Measurements from ENCODE around the gene PLAGL1.
"Not testable (repeated sequence)": the region's sequence is repeated elsewhere in the genome, so short reads cannot be mapped to it uniquely, and the experiment has no call there.

PLAGL1 gene

DNA sequence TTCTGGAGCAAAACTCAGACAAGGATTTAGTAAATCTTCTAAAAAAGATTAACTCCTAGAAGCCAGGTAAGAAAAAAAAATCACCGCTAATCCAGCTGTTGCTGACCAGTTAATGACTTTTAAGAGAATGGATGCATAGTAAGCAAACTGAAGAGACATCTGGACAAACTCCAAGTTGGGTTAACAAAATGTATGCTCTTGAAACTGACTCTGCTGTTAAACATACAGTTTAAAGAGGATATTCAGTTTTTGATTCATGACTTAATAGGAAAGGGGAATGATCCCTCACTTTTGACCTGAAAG lies 70.4 kb downstream of the PLAGL1 start:
- peak; percentile 11 for DNase-seq (ENCODE audit: low read depth)

DNA sequence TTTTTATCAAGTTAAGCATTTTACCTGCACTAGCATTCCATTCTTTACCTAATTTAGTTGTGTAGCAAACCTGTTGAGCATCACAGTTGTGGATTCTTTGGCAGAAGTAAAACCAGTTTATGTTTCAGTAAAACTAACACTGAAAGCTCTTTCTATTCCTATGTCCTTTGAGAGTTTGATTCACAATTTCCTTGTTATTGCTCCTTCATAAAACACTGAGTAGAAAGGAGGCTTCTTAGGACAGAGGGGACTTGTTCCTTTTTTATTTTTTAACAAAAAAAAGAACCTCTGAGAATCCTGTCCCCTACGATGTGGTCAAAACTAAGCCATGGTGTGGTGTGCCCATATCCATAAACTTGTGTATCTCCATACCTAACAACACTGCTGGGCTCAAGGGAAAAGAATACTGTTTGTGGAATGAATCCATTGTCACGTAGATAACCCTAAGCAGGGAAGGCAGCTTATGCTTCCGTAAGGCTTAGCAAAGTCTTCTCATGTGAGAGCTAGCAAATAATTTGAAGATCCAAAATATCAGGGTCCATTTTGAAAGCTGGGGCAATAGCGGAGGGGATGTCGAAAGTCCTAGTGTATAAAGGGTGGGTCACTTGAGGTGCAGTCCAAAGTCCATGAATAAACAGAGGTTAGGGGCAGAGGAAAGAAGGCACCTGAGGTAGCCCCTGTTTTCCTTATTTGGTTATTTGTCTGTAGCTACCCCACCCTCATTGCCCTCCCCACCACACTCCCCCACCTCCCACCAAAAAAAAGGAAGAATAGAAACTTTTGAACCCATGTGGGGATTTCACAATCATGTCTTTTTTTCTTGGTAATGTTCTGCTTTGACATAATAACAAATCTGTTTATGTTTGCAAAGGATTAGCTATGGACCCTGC lies 71.0 kb downstream of the PLAGL1 start:
- no peak for DNase-seq (ENCODE audit: low read depth)

DNA sequence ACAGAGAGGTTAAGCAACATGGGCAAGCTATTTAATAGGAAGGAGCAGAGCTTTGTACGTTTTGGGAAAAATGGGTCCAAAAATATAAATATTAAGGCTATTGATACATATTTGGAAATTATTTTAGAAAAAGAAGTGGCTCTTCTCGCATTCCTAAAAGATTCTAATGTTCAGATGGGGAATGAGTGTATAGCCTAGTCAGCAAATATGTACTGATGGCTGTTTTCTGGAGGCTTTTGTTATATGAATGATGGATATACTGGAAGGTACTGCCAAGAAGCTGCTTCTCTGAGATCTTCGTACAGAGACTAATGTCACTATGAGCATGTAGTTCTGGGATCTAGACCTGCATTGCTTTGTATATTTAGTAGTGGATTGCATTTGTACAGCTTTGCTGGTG lies 71.7 kb downstream of the PLAGL1 start:
- no peak for DNase-seq (ENCODE audit: low read depth)

- DNase-seq (ENCODE audit: low read depth): no peak
These were observed 73.2 kb downstream of the PLAGL1 start for GRCh38 chr6:143934867-143935266.

DNA sequence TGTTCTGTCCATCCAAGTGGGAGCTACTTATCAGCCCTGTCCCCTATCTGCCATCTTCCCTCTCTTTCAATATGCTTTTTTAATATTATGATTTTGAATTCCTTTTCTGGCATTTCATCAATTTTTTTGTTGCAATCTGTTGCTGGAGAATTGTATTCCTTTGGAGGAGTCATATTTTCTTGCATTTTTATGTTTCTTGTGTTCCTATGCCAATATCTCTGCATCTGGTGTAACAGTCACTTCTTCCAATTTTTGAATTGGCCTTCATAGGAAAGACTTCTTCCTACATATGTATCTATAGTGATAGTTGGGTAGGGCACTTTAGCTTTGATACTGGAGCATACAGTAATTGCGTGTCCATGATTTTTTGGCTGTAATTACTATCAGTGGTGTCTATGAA lies 73.7 kb downstream of the PLAGL1 start:
- DNase-seq (ENCODE audit: low read depth): no peak

DNA sequence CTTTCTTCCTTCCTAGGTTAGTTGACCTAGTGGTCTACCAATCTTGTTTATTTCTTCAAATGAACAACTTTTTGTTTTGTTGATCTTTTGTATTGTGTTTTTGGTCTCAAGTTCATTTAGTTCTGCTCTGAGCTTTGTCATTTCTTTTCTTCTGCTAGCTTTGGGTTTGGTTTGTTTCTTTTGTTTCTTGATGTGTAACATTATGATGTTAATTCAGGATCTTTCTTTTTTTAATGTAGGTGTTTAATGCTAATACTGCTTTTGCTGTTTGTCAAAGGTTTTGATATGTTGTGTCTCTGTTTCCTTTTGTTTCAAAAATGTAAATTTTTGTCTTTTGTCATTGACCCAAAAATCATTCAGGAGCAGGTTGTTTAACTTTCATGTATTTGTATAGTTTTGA lies 78.1 kb downstream of the PLAGL1 start:
- DNase-seq (ENCODE audit: low read depth): no peak

- DNase-seq (ENCODE audit: low read depth): no peak
These were observed 79.2 kb downstream of the PLAGL1 start for GRCh38 chr6:143928853-143929252.

DNA sequence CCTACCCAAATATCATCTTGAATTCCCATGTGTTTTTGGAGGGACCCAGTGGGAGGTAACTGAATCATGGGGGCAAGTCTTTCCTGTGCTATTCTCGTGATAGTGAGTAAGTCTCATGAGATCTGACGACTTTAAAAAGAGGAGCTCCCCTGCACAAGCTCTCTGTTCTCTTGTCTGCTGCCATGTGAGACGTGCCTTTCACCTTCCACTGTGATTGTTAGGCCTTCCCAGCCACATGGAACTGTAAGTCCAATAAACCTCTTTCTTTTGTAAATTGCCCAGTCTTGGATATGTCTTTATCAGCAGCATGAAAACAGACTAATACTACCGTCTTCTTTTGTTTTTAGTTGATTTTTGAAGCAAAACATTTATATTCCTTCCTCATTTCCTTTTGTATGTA lies 91.0 kb downstream of the PLAGL1 start:
- DNase-seq (ENCODE audit: low read depth): not testable (repeated sequence)

GRCh38 chr6:143912671-143913070 lies 95.4 kb downstream of the PLAGL1 start:
- no peak for DNase-seq (ENCODE audit: low read depth)

DNA sequence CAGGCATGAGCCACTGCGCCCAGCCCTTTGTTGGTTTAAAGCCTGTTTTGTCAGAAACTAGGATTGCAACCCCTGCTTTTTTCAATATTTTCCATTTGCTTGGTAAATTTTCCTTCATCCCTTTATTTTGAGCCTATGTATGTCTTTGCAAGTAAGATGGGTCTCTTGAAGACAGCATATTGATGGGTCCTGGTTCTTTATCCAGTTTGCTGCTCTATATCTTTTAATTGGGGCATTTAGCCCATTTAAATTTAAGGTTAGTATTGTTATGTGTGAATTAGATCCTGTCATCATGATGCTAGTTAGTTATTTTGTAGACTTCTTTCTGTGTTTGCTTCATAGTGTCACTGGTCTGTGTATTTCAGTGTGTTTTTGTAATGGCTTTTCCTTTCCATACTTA lies 97.0 kb downstream of the PLAGL1 start:
- DNase-seq (ENCODE audit: low read depth): no peak

GRCh38 chr6:143902827-143903226 lies 105.2 kb downstream of the PLAGL1 start:
- DNase-seq (ENCODE audit: low read depth): no peak

DNA sequence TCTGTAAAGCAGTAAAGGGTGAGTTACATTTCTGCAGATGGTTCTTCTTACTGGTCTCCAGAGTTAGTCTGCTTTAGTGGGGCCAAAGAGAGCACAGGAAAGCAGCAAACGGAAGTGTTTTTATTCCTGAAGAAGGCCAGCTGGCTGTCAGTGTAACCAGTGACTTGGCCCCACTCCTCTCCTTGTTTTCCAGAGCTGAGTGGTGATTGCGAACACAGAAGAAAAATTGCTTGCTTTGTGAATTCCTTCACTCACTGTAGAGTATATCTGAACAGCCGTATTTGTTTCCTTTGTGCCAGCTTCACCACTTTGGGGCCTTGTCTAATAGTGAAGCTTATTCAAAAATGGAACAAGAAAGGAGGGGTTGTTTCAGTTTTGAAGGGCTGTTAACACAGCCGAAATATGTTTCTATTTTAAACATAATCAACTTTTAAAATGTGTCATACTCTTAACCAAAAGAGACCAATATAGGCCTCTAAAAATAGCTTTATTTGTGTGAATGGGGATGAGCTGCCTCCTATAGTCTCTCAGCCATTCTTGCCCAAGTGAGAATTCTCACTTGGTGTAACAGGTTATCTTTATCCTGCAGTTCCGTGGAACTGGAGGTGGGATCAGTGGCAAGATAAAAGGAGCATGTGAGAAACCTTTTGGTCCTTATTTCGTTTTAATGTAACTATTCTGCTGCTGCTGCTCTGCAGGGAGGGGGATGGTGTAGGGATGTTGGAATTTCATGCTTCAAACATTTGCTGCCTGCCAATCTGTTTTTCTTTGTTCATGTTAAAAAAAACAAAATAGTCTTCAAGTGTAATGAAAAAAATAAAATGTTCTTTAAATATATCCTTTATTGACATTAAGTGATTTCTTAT lies 105.9 kb downstream of the PLAGL1 start:
- DNase-seq (ENCODE audit: low read depth): no peak

DNA sequence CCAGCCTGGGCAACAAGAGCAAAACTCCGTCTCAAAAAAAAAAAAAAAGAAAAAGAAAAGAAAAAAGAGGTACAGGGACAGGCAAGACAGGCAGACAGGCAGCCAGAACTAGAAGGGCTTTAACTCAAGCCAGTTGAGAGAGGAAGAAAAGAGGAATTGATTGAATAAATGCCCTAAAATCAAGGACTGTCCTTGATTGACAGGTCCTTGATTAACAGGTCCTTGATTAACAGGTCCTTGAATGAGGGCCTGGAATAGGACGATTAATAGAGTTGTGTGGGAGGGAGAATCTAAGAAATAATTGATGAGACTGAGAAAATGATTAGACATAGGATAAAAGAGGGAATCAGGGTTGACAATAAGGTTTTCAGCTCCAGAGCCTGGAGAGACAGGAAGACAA lies 107.7 kb downstream of the PLAGL1 start:
- no peak for DNase-seq (ENCODE audit: low read depth)

GRCh38 chr6:143896126-143896860 lies 111.8 kb downstream of the PLAGL1 start:
- no peak for DNase-seq (ENCODE audit: low read depth)

GRCh38 chr6:143894655-143895054 lies 113.4 kb downstream of the PLAGL1 start:
- no peak for DNase-seq (ENCODE audit: low read depth)

Data from iris pigment epithelial cell (primary cell).